ENCODE data around the gene CEND1.

The CEND1 gene

GRCh38 chr11:811446-812245 is 21.8 kb upstream of the CEND1 start:
- DNase-seq, result no peak

- no peak for DNase-seq
These were observed 20.2 kb upstream of the CEND1 start for GRCh38 chr11:810040-810567.

GRCh38 chr11:809287-810039 is 19.6 kb upstream of the CEND1 start, which contains the start of gene RPLP2:
Gene RPLP2, plus strand, starts transcription at chr11:809967. Its CDS starts 268 bp downstream, at chr11:810235.
- DNase-seq, result peak; percentile 97

GRCh38 chr11:808427-809286 is 18.8 kb upstream of the CEND1 start:
- no peak for DNase-seq

- no peak for DNase-seq
These were observed 14.7 kb upstream of the CEND1 start for GRCh38 chr11:804599-804964.

- no peak for DNase-seq
These were observed 14.1 kb upstream of the CEND1 start for GRCh38 chr11:803770-804598.

GRCh38 chr11:803467-803742 is 13.5 kb upstream of the CEND1 start:
- no peak for DNase-seq

- DNase-seq, result no peak
These were observed 13.0 kb upstream of the CEND1 start for GRCh38 chr11:802693-803466.

GRCh38 chr11:802018-802617 is 12.2 kb upstream of the CEND1 start:
- DNase-seq, result no peak

GRCh38 chr11:801097-801780 is 11.3 kb upstream of the CEND1 start:
- DNase-seq, result no peak

- DNase-seq, result no peak
These were observed 10.6 kb upstream of the CEND1 start for GRCh38 chr11:800473-800872.

GRCh38 chr11:799641-800316 is 9.9 kb upstream of the CEND1 start:
- no peak for DNase-seq

- peak; percentile 63 for DNase-seq
These were observed 8.3 kb upstream of the CEND1 start, which contains the start of gene SLC25A22 for GRCh38 chr11:798093-798713. Gene SLC25A22, minus strand, starts transcription at chr11:798281. Its CDS starts 3,275 bp downstream, at chr11:795006.

GRCh38 chr11:797296-798092 is 7.6 kb upstream of the CEND1 start:
- DNase-seq, result peak; percentile 60

GRCh38 chr11:796565-797295 is 6.8 kb upstream of the CEND1 start:
- DNase-seq, result no peak

- peak; percentile 75 for DNase-seq
These were observed 6.0 kb upstream of the CEND1 start for GRCh38 chr11:795634-796564.

All from MV-4-11 (cell line).